A549 (cell line): ENCODE data around the gene STK4.

Experiments used
- CTCF ChIP-seq: fragments of >200 bp; sonication (Bioruptor Twin); formaldehyde crosslinking; IDR thresholded peaks from 3 replicates; pipeline ENCODE4 v1.5.1; 2016
- EP300 ChIP-seq, 2 experiments: fragments of >200 bp; sonication (Bioruptor Twin); formaldehyde crosslinking; IDR thresholded peaks; 2 replicates in 1 of 2; 3 replicates in 1 of 2; pipeline ENCODE4 v1.6.1; 2016 to 2017
- MYC ChIP-seq: IDR thresholded peaks from 2 replicates; pipeline ENCODE4 v1.6.1; 2012; ENCODE audit warnings: mild to moderate bottlenecking, inconsistent platforms, low read length, improper control_type of control experiment, borderline replicate concordance
- REST ChIP-seq: fragments of 200-600 bp; sonication (generic); IDR thresholded peaks from 2 replicates; pipeline ENCODE4 v1.6.1; 2016; ENCODE audit warnings: antibody characterized with exemption, mild to moderate bottlenecking, moderate library complexity
- SREBF2 ChIP-seq: fragments of 450-650 bp; IDR thresholded peaks from 2 replicates; pipeline ENCODE4 v1.6.1; 2014; ENCODE audit warnings: mild to moderate bottlenecking, moderate library complexity
- TF ChIP-seq, protein P1 (sequence below): fragments of 450-650 bp; IDR thresholded peaks from 2 replicates; pipeline ENCODE4 v1.6.1; 2014; ENCODE audit warnings: antibody characterized with exemption

DNA sequence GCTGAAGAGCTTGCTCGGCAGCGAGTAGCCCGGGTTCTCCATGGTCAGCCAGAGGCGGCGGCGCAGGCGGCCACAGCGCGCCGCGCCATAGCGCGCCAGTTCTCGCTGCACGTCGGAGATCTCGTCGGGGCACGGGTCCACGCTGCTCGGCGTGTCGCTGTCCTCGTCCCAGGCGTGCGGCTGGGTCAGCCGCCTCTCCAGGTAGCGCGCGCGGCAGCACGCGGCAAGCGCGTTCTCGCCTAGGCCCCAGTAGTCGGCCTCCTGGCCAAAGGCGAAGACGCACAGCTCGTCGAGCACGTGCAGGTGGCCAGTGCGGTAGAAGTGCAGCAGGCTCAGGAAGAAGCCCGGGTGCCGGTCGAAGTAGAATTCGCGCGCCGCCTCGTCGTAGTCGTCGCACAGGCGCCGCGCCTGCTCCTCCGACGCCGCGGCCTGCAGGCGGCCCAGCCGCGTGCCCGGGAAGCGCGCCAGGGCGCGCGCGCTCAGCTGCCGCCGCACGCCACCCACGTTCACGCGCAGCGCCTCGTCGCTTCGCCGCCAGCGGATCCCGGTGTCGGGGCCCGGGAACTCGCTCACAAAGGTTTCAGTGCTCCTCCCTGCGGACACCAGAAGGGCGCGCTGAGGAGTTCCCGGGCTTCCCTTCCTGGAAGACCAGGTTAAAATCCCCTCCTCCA, 131.9 kb downstream of the STK4 start:
- TF ChIP-seq SREBF2 (no peak), CTCF (no peak), REST (no peak), MYC (no peak), EP300 (IDR thresholded peaks at IDR 0.05) (no peak)
- TF ChIP-seq, protein P1, sequence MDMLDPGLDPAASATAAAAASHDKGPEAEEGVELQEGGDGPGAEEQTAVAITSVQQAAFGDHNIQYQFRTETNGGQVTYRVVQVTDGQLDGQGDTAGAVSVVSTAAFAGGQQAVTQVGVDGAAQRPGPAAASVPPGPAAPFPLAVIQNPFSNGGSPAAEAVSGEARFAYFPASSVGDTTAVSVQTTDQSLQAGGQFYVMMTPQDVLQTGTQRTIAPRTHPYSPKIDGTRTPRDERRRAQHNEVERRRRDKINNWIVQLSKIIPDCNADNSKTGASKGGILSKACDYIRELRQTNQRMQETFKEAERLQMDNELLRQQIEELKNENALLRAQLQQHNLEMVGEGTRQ = no peak
